Measurements from ENCODE around the gene P2RY12.

Gene P2RY12

GRCh38 chr3:151307583-151308488 is 76.7 kb downstream of the P2RY12 start:
- DNase-seq (ENCODE audit: low read depth in 2 of 2, low spot score in 1 of 2), result no peak

DNA sequence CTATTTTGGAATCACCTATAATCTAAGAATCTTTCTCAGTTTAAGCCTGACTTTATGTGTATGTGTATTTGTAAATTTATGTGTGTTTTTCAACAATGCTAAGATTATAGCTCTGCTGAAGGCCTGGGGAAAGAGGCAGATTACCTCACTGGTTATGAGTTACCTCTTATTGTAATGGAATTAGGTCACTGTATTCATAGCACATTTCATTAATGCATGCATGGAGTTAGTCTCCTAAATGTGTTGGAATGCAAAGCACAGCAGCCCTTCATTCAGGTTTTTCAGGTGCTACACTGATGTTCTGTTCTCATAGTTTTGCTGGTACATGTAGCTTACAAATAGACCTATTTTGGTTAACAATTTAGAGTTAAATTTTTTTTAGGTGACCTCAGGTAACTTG is 77.4 kb downstream of the P2RY12 start:
- no peak for DNase-seq (ENCODE audit: low read depth in 2 of 2, low spot score in 1 of 2)

DNA sequence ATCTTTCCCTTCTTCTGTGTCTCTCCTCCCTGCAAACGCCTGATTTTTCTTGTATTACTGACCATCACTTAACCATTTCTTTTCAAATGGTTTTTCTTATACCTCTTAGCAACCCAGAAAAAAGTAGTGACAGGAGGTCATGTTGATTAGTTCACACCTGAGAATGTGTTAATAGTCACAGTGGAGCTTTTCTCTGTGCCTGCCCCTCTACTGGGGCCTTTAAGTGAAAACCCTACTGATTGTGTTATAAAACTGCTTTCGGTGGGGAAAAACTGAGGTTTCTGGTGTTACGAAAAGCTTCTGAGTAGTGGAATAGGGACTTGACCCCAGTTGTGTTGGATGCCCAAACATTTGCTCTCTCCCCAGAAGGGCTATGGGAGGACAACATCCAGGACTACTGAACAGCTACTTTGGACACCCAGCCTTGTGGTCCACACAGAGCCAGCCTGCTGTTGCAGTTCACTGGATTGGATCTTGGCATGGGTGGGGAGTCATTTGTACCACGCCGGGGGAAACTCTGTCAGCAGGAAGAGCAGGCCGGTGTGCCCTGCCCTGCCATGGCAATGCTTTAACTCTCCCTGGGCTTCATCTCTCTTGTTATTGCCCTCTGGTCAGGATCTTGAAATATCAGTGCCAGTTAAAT is 78.3 kb downstream of the P2RY12 start:
- no peak for DNase-seq (ENCODE audit: low read depth in 2 of 2, low spot score in 1 of 2)

- no peak for DNase-seq (ENCODE audit: low read depth in 2 of 2, low spot score in 1 of 2)
These were observed 78.8 kb downstream of the P2RY12 start for GRCh38 chr3:151305775-151306151.

DNA sequence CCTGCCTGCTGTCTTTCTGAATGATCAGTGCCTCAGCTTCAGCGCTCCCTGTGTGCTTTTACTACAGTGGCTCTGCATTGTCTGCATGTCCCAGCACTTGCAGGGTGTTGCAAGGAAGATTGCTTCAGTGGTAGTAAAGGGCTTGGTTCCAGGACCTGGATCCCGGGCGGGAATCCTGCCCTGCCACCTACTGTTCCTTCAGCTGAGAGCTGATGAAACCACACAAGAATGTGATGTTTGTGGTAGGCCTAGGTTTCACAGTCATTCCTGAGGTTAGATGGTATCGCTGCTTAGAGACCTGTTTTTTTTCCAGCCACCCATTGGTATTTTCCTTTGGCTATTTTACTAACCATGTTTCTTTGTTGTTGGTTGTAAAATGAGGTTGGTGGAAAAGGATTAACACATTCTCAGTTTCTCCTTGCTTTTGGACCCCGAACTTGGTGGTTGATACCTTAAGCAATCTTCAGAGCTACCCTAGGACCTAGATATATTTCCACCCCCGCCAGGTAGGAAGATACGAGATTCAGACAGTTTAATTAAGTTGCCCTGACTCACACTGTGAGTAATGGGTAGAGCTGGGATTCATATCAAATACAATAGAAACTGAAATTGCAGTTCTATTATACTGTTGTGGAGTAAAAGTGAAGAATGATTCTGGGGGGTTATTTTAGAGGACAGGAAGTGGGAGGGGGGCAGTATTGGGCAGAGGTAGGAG is 79.3 kb downstream of the P2RY12 start:
- no peak for DNase-seq (ENCODE audit: low read depth in 2 of 2, low spot score in 1 of 2)

DNA sequence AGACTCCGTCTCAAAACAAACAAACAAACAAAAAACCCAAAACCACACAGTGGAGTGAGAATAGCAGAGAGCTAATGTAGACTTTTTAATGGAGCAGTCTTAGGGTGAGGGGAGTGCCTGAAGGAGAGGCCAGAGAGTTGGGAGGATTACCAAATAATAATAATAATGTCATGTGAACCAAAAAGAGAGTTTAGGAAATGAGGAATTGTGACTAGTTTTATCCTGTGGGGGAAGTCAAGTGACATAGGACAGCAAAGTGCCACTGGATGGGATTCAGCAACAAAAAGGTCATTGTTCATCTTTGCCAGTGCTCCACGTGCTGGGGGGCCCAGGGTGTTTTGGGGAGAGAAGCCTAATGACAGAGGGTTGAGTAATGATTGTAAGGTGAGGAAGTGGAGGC is 80.8 kb downstream of the P2RY12 start:
- DNase-seq (ENCODE audit: low read depth in 2 of 2, low spot score in 1 of 2), result no peak

DNA sequence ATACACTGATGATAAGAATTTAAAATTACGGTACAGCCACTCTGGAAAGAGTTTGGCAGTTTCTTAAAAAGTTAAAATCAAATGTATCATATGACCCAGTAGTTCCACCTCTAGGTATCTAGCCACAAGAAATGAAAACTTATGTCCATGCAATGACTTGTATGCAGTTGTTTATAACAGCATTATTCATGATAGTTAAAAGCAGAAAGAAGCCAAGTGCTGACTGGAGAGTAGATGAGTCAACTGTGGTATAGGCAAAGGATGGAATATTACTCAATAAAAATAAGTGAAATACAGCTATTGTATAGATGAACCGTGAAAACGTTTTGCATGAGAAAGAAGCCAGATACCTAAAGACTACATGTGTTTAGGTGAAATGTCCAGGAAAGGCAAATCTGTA is 82.8 kb downstream of the P2RY12 start:
- no peak for DNase-seq (ENCODE audit: low read depth in 2 of 2, low spot score in 1 of 2)

- DNase-seq (ENCODE audit: low read depth in 2 of 2, low spot score in 1 of 2), result no peak
These were observed 84.0 kb downstream of the P2RY12 start for GRCh38 chr3:151300539-151300938.

- DNase-seq (ENCODE audit: low read depth in 2 of 2, low spot score in 1 of 2), result no peak
These were observed 85.5 kb downstream of the P2RY12 start for GRCh38 chr3:151299006-151299405.

GRCh38 chr3:151297429-151297828 is 87.1 kb downstream of the P2RY12 start:
- DNase-seq (ENCODE audit: low read depth in 2 of 2, low spot score in 1 of 2), result no peak

GRCh38 chr3:151296226-151296625 is 88.3 kb downstream of the P2RY12 start:
- no peak for DNase-seq (ENCODE audit: low read depth in 2 of 2, low spot score in 1 of 2)

GRCh38 chr3:151293127-151293526 is 91.4 kb downstream of the P2RY12 start:
- DNase-seq (ENCODE audit: low read depth in 2 of 2, low spot score in 1 of 2), result no peak

DNA sequence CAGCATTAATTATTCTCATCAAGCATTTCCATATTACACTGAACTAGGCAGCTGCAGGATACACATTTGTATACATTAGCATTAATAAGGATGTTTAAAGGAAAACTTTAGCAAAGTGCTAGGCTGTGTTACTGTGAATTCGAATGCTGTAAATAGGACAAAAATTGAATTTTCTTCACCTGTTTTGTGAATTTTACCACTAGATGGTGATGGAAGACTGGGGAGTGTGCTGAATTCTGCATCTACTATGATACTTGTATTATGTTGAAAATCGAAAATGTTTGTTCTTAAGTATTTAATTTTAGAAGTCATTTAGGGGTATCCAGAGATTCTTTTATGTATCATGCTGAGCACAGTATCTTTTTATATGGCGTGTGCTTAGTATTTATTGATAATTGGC is 93.9 kb downstream of the P2RY12 start:
- no peak for DNase-seq (ENCODE audit: low read depth in 2 of 2, low spot score in 1 of 2)

DNA sequence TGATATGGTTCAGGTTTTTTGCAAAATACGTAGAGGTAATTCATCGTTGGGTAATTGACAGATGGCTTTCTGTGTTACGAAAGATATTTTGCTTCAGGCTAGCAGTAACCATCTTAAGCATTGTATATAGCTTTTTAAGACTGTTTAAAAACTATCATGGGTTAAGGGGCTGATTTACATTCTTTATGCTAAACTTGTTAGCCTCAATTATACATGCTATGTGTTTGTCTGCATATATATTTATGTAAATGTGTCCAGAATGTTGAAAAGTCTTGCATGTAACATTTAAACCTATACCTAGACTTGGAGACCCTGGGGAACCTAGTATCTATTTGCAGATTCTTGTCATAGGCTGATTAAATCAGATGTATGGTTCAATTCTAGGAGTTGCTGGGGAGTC is 95.1 kb downstream of the P2RY12 start:
- no peak for DNase-seq (ENCODE audit: low read depth in 2 of 2, low spot score in 1 of 2)

Measured in stimulated activated CD8-positive, alpha-beta memory T cell treated with anti-CD3 and anti-CD28 coated beads, Interleukin-4, amount 100 ng/mL, for 1 hour (primary cell).